PC-9 (cell line): ENCODE results near the gene DPH2. TPM values are rescaled to one million over a fixed set of nuclear protein-coding genes. Genes with fewer than 3 reads are reported as not detected.

Source experiments
- BruUV-seq: library from RNA; stranded (reverse); fragments of 400-500 nt; replicated peaks from 2 replicates; lab custom pipeline; 2021; lab: Mats Ljungman, UMichigan
- CTCF ChIA-PET: fragments of 300-600 bp; sonication (Branson Sonifier 250); formaldehyde crosslinking; loops from one replicate; lab custom pipeline; 2022; ENCODE audit warnings: antibody characterized with exemption; lab: Charles Lee
- POLR2A ChIA-PET: fragments of 300-600 bp; sonication (Branson Sonifier 250); formaldehyde crosslinking; loops from one replicate; lab custom pipeline; 2022; ENCODE audit warnings: antibody characterized with exemption; ENCODE audit not compliant: unreplicated experiment; lab: Charles Lee
- DNase-seq, 2 experiments: peaks; one replicate each; pipeline versions ENCODE4 v3.0.0 to v3.0.0-alpha.2; 2015 to 2022; ENCODE audit warnings: mixed read lengths in 1 of 2
- H2AFZ ChIP-seq: fragments of 200-600 bp; sonication (generic); 2 replicates; pipeline ENCODE4 v1.8.1; 2017; ENCODE audit warnings: antibody characterized with exemption
- H3F3A ChIP-seq: fragments of 200-600 bp; sonication (generic); 2 replicates; pipeline ENCODE4 v1.8.1; 2017; ENCODE audit warnings: antibody characterized with exemption, mild to moderate bottlenecking, low read depth; ENCODE audit not compliant: insufficient read depth
- H3K27ac ChIP-seq: fragments of 200-600 bp; sonication (generic); 2 replicates; pipeline ENCODE4 v1.6.1; 2016; ENCODE audit warnings: mixed run types
- H3K27me3 ChIP-seq: fragments of 200-600 bp; sonication (generic); 2 replicates; pipeline ENCODE4 v1.6.1; 2016; ENCODE audit warnings: low read depth, mixed run types; ENCODE audit not compliant: insufficient read depth
- H3K36me3 ChIP-seq: fragments of 200-600 bp; sonication (generic); 2 replicates; pipeline ENCODE4 v1.6.1; 2016; ENCODE audit warnings: low read depth, mixed run types
- H3K4me1 ChIP-seq: fragments of 200-600 bp; sonication (generic); replicated peaks from 2 replicates; pipeline ENCODE4 v1.6.1; 2016; ENCODE audit warnings: mixed run types; ENCODE audit not compliant: insufficient read depth
- H3K4me2 ChIP-seq: fragments of 200-600 bp; sonication (generic); 2 replicates; pipeline ENCODE4 v1.6.1; 2017; ENCODE audit warnings: mixed run types
- H3K4me3 ChIP-seq: fragments of 200-600 bp; sonication (generic); 2 replicates; pipeline ENCODE4 v1.6.1; 2016; ENCODE audit warnings: mixed run types
- H3K79me2 ChIP-seq: fragments of 200-600 bp; sonication (generic); 2 replicates; pipeline ENCODE4 v1.6.1; 2017; ENCODE audit warnings: low read depth, mixed run types
- H3K9me2 ChIP-seq: fragments of 200-600 bp; sonication (generic); 2 replicates; pipeline ENCODE4 v1.8.1; 2017; ENCODE audit warnings: mild to moderate bottlenecking; ENCODE audit not compliant: insufficient read depth
- H3K9me3 ChIP-seq: fragments of 200-600 bp; sonication (generic); 2 replicates; pipeline ENCODE4 v1.8.1; 2016; ENCODE audit warnings: low read depth; ENCODE audit not compliant: insufficient read depth
- H4K20me1 ChIP-seq: fragments of 200-600 bp; sonication (generic); 2 replicates; pipeline ENCODE4 v1.8.1; 2017; ENCODE audit not compliant: insufficient read depth
- EZH2 ChIP-seq: fragments of 200-600 bp; sonication (generic); IDR thresholded peaks from 2 replicates; pipeline ENCODE4 v1.8.0; 2017; ENCODE audit warnings: antibody characterized with exemption, low read depth
- intact Hi-C: fragments of 100-400 bp; cut with micrococcal nuclease; formaldehyde crosslinking; loops from one replicate; pipeline ENCODE4 v1.10.0; 2022; ENCODE audit not compliant: unreplicated experiment
- total RNA-seq: library from RNA; stranded (reverse); gene quantifications from 2 replicates; pipeline ENCODE4 v1.2.3, GENCODE V29; 2021
- TF ChIP-seq, protein P1 (sequence below): fragments of 200-600 bp; sonication (generic); conservative IDR thresholded peaks from 2 replicates; pipeline ENCODE4 v1.6.1; 2017; ENCODE audit warnings: mixed run types, antibody characterized with exemption, mild to moderate bottlenecking, moderate library complexity

Gene DPH2
- total RNA-seq, 1 experiment from 2014 or later, result 37.8 TPM

DNA sequence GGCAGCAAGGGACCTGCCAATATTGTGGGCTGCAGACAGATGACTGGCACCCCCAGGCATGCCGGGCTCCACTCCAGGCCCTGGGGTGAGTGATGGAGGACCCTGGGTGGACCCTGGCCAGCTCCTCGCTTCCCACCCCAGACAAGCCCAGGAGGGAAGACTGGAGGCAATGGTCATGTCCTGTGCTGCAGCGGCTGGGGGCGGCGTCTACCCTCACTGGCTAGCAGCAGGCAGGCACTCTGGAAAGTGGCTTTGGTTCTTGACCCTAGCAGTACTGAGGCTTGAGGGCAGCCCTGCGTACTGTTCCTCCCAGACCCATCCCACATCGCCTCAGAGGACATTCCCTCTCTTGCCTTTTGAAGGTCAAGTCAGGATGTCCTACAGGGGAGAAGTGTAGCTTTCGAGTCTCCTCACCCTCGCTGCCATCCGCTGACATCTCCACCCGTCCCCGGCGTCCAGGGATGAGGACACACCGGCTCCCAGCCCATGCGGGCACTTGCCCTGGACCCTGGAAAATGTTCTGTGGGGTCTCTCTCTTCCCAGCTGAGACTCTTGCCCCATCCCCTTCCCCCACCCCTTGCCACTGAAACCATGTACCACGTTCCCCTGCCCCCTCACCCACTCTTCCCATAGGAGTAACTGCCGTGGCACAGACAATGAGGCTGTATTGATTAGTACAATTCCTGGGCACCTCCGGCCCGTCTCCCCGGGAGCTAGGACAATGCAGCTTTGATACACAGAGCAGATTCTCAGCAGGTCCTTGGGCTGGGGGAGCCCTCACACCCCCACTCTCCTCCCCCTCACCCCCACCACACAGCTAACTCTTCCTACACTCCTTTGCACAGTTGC is 46.5 kb downstream of the DPH2 start:
- peaks cover 16% of the 10 kb centered on the region; the same call in 1 of the 2 replicates for H3K36me3 ChIP-seq
- no peaks in the 10 kb centered on the region for H3K4me1 ChIP-seq
- no TSS peak for BruUV-seq
- H3K79me2 ChIP-seq, result no peaks in the 10 kb centered on the region
- H3K9me3 ChIP-seq, result no peaks in the 10 kb centered on the region
- TF ChIP-seq EZH2, result no peak
- TF ChIP-seq, protein P1, sequence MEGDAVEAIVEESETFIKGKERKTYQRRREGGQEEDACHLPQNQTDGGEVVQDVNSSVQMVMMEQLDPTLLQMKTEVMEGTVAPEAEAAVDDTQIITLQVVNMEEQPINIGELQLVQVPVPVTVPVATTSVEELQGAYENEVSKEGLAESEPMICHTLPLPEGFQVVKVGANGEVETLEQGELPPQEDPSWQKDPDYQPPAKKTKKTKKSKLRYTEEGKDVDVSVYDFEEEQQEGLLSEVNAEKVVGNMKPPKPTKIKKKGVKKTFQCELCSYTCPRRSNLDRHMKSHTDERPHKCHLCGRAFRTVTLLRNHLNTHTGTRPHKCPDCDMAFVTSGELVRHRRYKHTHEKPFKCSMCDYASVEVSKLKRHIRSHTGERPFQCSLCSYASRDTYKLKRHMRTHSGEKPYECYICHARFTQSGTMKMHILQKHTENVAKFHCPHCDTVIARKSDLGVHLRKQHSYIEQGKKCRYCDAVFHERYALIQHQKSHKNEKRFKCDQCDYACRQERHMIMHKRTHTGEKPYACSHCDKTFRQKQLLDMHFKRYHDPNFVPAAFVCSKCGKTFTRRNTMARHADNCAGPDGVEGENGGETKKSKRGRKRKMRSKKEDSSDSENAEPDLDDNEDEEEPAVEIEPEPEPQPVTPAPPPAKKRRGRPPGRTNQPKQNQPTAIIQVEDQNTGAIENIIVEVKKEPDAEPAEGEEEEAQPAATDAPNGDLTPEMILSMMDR, result no peak
- no peaks in the 10 kb centered on the region for H3K27me3 ChIP-seq
- POLR2A ChIA-PET, result no interaction called here
- no peak overlapping the region for H3K4me3 ChIP-seq
- CTCF ChIA-PET, result interaction anchor here (0.7 kb wide), 1 partner anchor 35 kb away, joined by 3 read pairs; no protein-coding TSS in a partner anchor
- H3K4me2 ChIP-seq, result no peak overlapping the region
- no peaks in the 10 kb centered on the region for H3K9me2 ChIP-seq
- DNase-seq, result no peak
- H3F3A ChIP-seq, result no peaks in the 10 kb centered on the region
- no peak overlapping the region for H3K27ac ChIP-seq
- H2AFZ ChIP-seq, result no peak overlapping the region
- H4K20me1 ChIP-seq, result peaks cover 33% of the 10 kb centered on the region; the same call in 1 of the 2 replicates
- intact Hi-C loops, result no loop called here

DNA sequence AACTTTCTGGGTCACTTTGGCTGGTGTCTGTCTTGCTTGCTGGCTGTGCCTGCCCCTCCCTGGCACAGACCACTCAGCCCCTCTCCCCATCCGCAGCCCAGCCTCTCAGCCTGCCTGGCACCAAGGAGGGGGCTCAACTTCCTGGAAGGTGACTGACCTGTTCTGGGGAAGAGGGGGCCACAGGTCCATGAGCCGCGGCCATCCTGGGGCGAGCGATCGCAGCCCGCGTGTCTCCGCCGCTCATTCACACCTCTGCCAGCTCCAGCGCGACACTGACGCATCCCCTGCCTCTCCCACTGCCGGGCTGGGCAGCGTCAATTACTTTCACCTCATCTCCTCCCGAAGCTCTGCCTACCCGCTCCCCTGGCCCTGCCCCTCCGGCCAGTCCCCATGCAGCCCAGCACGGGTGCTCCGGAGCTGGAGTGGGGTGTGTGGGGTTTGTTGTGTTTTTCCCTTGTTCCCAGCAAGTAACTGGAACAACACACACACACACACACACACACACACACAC is 47.1 kb downstream of the DPH2 start:
- H3K4me1 ChIP-seq, result no peaks in the 10 kb centered on the region
- CTCF ChIA-PET, result interaction anchor here (0.7 kb wide), 1 partner anchor 34 kb away, joined by 3 read pairs; no protein-coding TSS in a partner anchor
- no peaks in the 10 kb centered on the region for H3F3A ChIP-seq
- H4K20me1 ChIP-seq, result peaks cover 33% of the 10 kb centered on the region; the same call in 1 of the 2 replicates
- H3K27me3 ChIP-seq, result no peaks in the 10 kb centered on the region
- H3K9me3 ChIP-seq, result no peaks in the 10 kb centered on the region
- H3K4me2 ChIP-seq, result no peak overlapping the region
- peaks cover 21% of the 10 kb centered on the region for H3K36me3 ChIP-seq
- no peak for DNase-seq
- no peak overlapping the region for H3K27ac ChIP-seq
- TF ChIP-seq EZH2, result no peak
- TF ChIP-seq, protein P1, result no peak
- intact Hi-C loops, result no loop called here
- POLR2A ChIA-PET, result no interaction called here
- no peaks in the 10 kb centered on the region; the same call in 1 of the 2 replicates for H3K79me2 ChIP-seq
- no peak overlapping the region for H3K4me3 ChIP-seq
- H3K9me2 ChIP-seq, result no peaks in the 10 kb centered on the region
- no peak overlapping the region for H2AFZ ChIP-seq
- BruUV-seq, result no TSS peak

DNA sequence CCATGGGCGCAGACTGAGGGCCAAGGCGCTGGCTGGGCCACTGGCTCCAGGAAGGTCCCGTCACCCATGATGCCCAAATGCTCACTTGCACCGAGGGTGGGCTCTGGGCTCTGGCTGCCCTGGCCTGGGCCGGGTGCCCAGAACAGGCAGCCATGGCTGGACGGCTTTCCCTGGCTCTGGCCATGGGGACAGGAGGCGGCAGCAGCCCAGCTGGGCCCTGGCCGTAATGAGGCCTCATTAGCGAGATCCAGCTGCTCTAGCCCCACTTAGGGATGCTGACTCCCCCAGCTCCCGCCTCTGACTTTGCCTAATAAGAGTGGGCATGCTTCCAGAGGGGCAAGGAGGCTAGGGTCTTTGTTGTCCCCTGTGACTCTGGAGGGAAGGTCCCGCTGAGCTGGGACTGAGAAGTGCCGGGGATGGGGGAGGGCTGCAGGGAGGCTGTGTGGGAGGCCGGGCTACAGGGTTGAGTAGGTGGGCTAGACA is 49.7 kb downstream of the DPH2 start:
- POLR2A ChIA-PET, result no interaction called here
- peaks cover 47% of the 10 kb centered on the region for H3K36me3 ChIP-seq
- intact Hi-C loops, result no loop called here
- TF ChIP-seq, protein P1, result no peak
- TF ChIP-seq EZH2, result no peak
- H2AFZ ChIP-seq, result no peak overlapping the region
- peaks cover 8% of the 10 kb centered on the region for H3K79me2 ChIP-seq
- H3K4me1 ChIP-seq, result peaks cover 11% of the 10 kb centered on the region
- no peaks in the 10 kb centered on the region for H3K9me2 ChIP-seq
- CTCF ChIA-PET, result no interaction called here
- no peaks in the 10 kb centered on the region for H3K9me3 ChIP-seq
- H3K4me3 ChIP-seq, result no peak overlapping the region
- DNase-seq, result no peak
- peaks cover 11% of the 10 kb centered on the region for H3F3A ChIP-seq
- no peaks in the 10 kb centered on the region for H3K27me3 ChIP-seq
- no TSS peak for BruUV-seq
- peaks cover 27% of the 10 kb centered on the region for H4K20me1 ChIP-seq
- no peak overlapping the region for H3K27ac ChIP-seq
- no peak overlapping the region for H3K4me2 ChIP-seq
